GM21717 (cell line): ENCODE data around the gene MLLT6.

ENCODE experiments used
- ATAC-seq: cut with Tn5 transposase; IDR thresholded peaks from one replicate; pipeline ENCODE4 v1.9.1; 2021; ENCODE audit warnings: mild to moderate bottlenecking, moderate library complexity; ENCODE audit not compliant: unreplicated experiment

Gene MLLT6

GRCh38 chr17:38674749-38675615 lies 30.1 kb upstream of the MLLT6 start, which contains the start of gene EPOP:
Gene EPOP, minus strand, starts transcription at chr17:38674957. Its CDS starts 462 bp downstream, at chr17:38674495.
- peak; percentile 57 for ATAC-seq

GRCh38 chr17:38676706-38677504 lies 28.2 kb upstream of the MLLT6 start:
- no peak for ATAC-seq

DNA sequence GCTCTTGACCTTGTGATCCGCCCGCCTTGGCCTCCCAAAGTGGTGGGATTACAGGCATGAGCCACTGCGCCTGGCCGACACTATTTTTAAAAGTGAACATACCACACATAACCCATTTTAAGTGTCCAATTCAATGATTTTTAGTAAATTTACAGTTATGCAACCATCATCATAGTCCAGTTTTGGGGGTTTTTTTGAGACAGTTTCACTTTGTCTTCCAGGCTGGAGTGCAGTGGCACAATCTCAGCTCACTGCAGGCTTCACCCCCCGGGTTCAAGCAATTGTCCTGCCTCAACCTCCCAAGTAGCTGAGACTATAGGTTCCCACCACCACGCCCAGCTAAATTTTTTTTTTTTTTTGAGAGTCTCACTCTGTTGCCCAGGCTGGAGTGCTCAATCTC lies 27.3 kb upstream of the MLLT6 start:
- ATAC-seq, result no peak

- ATAC-seq, result no peak
Measured at GRCh38 chr17:38681096-38681495, 24.0 kb upstream of the MLLT6 start.

DNA sequence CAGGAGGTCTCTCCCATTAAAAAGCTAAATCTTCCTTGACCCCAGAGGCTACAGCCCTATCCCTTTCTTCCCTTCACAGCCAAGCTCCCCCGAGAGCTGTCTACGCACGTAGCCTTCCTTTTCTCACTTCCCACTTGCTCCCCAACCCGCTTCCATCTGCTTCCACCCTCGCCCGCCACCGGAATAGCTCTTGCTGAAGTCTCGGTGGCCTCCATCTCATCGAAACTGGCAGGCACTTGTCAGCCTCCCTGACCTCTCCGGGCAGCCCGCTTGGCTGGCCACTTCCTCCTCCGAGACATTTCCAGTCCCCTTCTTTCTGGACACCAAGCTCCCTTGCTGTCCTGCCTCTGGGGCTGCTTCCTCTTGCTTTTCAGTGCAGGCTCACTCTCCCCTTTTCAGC lies 19.6 kb upstream of the MLLT6 start:
- ATAC-seq, result no peak

DNA sequence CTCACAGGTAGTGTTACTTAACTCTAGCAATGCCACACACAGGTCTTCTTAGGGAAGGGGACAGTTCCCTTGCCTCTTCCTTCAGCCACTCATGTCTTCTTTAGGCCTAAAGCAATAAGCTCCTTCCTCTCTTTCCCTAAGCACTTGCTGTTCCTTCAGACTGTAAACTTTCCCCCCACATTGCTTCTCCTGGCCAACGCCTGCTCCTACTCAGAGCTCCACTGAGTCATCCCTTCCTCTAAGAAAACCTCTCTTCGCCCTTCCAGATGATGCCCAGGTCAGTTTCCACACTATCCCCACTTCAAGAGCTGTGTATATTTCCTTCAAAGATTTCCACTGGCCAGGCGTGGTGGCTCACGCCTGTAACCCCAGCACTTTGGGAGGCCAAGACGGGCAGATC lies 17.8 kb upstream of the MLLT6 start:
- no peak for ATAC-seq

DNA sequence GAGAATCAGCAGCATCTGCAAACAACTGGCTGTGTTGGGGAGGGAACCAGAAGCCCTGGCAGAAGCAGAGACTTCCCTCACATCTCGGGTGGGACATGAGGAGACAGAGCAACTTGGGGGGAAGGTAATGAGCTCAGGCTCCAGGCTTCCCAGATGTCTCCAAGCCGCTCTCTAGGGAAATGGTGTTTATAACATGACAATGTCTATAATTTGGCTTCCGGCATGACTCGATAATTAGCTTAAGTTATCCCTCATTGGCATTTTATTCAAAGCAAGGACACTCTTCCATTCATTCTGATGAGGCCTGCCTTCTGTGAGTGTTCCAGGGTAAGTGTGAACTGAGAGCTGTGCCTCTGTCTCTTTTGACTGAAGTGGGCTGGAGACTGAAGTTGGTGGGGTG lies 14.7 kb upstream of the MLLT6 start:
- ATAC-seq, result no peak

DNA sequence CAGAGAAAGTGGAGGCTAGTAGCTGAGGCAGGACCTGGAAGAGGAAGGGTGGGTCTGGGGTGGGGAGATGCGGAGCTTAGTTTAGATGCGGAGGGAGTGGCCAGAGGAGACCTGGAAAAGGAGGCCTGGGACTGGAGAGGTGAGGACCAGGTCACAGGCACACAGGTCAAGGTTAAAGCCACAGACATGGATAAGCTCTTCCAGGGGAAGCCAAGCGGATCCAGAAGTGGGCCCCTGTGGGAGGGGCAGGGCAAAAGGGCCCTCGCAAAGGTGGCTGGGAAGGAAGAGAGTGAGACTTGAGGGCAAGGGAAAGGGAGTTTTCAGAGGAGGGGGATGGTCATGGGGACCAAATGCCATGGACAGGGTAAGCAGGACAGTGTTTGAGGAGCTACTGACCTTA lies 13.9 kb upstream of the MLLT6 start:
- no peak for ATAC-seq

DNA sequence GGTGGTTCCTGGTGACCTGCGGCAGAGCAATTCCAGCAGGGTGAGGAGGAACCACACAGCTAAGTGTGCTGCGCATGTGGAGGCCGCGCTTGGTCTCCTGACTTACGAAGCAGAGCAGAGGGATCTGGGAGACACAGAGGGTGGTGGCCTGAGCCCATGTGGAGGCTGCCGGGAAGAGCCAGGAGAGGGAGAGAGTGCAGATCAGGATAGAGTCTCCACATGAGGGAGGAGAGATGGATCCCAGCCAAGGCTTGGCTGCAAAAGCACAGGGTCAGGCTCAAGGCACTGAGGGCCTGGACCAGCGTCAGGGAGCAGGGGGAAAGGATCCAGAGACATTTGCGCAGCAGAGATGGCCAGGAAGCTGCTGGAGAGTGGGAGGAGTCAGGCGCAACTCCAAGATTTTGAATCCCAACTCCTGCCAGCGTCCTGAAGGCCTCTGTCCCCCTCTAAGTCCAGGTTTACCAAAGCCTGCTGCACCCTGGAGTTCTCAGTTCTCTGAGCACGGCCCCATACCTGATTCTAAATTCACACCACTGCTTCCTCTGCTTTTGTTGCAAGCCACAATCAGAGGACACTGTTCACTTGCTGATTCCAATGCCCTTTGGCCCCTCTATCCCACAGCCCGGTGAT lies 11.3 kb upstream of the MLLT6 start:
- no peak for ATAC-seq

GRCh38 chr17:38697061-38697820 lies 7.8 kb upstream of the MLLT6 start:
- ATAC-seq, result no peak

DNA sequence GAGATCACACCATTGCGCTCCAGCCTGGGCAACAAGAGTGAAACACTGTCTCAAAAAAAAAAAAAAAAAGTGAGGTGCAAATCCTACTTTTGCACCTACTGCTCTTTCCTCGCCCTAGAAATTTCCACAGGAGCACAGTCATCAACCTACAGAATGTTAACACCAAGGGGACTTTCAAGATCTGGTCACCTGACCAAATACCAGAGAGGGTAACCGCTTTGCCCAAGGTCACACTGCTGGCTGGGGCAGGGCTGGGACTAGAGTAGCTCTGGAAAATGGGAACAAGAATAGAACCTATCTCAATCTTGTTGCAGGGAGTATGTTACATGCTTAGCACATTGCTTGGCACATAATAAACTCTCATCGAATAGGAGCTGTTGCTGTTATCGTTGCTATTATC lies 6.3 kb upstream of the MLLT6 start:
- no peak for ATAC-seq

DNA sequence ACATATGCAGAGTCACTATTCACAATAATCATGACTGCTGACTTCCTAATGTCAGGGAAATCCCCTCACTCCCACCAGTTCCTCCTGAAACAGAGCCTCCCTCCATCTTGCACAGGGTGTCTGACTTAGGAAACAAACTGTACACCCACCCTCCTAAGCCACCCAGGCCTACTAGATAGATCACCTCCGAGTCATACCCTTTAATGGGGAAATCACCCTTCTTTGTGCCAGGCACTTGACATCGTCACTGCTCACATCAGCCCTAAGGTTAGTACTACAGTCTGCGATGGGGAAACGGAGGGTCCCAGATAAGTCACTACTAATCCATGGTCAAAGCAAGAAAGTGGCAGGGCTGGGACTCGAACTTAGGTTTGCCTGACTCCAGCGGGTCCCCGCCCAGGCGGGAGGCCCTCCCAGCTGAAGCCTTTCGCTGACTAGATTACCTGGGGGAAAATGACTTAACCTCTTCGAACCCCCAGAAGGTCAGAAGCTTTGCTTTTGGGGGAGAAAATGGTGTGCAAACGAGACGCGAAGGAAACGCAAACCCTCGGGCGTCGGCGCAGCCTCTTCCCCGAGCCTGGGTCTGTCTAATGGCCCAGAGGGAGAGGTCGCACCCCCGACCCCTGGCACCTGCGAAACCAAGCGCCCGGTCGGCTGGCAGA lies 3.4 kb upstream of the MLLT6 start:
- peak; percentile 23 for ATAC-seq

DNA sequence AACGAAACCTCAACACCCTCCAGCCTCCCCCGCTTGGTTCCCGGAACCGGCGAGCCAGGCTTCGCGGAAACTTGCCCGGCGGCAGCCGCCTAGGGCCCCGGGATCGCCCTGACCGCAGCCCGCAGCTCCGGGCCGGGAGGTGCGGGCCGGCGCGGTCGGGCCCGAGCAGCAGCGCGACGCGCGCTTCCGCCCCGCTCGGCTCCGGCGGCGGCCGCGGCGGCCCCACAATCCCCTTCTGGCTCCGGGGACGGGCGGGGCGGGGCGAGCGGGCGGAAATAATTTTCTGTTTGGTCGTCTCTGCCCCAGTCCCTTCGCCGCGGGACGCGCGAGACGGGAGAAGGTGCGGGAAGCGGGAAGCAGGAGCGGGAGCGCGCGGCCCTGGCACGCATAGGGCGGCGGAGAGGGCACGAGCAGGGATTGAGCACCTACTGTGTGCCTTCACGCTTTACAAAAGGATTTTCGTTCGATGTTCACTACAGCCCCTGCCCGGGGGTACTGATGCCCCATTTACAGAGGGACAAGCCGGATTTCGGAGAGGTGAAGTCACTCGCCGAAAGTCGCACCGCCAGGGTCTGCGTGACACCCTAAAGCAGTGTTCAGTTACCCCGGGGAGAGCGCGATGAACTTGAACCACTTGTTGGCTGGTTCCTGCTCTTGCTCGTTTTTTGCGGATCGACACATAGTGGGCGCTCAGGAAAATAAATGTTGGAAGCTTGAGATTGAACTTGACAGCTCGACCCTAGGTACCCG lies 2.7 kb upstream of the MLLT6 start:
- peak; percentile 28 for ATAC-seq

DNA sequence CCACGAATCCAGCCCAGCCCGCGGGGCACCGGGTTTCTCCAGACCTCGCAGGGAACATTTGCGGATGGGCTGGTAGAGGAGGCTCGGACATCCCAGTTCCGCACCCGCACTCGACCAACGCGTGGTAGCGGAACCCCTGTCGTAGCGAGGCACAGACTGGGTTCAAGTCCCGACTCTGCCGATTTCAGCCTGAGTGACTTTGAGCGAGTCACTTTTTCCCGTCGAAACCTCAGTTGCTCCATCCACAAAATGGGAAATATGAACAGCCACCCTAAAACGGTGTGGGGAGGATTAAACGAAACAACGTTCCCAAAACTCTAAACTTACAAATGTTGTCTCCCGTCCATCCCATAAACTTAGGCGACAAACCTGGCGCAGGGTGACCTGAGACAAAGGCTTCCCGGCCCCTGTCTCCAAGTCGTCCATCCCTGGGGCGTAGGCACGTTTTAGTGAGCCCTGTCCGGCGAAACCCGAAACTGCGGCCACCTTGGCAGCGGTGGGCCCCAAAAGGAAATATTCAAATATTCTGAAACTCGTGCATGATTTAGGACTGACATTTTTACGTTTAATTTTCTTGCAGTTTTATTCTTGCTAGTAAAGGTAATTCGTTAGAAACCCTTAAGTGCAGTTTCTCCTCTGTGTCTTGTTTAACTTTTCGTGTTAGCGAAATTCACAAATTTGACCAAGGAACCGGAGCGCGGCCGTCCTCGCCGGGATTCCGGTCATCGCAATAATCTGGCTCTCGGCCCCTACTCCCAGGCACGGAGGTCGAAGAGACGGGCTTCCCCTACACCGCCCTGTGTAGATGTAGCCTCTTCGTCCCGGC lies 1.9 kb upstream of the MLLT6 start:
- no peak for ATAC-seq

DNA sequence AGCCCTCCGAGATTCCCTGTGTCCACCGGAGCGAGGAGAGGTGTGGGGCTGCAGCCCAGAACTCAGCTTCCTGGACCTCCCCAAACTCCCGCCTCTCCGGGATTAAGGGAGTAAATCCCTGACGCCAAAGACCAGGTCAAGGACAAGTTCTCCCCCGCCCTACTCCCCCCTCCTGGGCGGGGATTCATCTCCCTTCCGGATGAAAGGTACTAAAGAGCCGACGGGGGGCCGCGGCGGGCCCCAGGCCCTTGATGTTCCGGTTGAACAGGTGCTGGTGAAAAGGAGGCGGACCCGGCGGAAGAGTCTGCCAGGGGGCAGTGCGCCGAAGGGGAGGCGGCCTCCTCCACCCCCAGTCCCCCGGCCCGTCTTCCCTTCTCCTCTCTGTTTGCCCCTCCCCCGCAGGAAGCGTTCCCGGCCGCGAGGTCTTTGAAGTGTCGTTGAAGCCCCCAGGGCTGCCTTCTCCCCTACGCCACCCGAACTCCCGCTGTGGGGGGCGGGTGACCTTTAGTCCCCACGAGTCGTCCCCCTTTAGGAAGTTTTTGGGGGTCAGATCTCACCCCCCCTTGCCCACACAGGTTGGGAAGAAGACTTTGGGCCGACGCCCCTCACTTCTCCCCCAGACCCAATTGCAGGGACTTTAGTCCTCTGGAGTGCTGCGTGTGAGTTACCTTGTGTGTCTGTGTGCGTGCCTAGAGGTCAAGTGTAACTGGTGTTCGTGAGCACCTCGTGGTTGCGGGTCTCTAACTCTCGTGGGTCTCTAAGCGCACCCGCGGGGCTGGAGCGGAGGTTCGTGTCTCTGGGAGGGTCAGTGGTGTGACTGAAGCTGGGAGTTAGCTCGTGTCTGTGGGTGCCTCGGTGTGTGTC lies 1.1 kb upstream of the MLLT6 start:
- ATAC-seq, result no peak

DNA sequence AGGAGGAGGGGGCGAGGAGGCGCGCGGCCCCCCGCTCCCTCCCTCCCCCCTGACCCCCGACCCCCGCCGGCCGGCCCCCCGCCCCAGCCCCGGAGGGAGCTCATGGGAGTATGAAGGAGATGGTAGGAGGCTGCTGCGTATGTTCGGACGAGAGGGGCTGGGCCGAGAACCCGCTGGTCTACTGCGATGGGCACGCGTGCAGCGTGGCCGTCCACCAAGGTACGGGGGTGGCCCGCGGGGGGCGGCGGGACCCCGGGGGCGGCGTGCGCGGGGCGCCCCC lies 390 bp downstream of the MLLT6 start:
- no peak for ATAC-seq

GRCh38 chr17:38705803-38706504 lies 881 bp downstream of the MLLT6 start:
- no peak for ATAC-seq
